ENCODE data around the gene CELF2.

DNA sequence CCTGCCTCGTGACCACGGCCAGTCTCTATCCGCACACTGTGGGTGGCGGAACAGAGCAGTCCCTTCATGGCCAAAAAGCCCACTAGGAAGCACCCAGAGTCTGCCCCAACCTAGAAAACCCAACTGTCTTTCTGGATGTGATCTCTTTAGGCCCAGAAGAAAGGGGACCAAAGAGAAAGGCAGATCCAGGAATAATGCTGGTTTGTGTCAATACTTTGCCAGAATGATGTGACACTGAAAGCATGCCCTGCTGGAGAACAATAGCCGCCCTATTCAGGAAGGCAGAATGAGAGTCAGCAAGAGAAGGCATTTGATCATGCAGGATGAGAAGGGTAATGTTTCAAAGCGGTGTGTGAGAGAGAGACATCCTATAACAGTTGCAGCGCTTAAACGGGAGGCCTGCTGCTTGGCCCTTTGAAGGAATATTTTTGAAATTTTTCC is 319.1 kb downstream of the CELF2 start:
- TF ChIP-seq, protein P1, sequence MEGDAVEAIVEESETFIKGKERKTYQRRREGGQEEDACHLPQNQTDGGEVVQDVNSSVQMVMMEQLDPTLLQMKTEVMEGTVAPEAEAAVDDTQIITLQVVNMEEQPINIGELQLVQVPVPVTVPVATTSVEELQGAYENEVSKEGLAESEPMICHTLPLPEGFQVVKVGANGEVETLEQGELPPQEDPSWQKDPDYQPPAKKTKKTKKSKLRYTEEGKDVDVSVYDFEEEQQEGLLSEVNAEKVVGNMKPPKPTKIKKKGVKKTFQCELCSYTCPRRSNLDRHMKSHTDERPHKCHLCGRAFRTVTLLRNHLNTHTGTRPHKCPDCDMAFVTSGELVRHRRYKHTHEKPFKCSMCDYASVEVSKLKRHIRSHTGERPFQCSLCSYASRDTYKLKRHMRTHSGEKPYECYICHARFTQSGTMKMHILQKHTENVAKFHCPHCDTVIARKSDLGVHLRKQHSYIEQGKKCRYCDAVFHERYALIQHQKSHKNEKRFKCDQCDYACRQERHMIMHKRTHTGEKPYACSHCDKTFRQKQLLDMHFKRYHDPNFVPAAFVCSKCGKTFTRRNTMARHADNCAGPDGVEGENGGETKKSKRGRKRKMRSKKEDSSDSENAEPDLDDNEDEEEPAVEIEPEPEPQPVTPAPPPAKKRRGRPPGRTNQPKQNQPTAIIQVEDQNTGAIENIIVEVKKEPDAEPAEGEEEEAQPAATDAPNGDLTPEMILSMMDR (IDR thresholded peaks at IDR 0.05): no peak
- no peak for TF ChIP-seq POLR2A (IDR thresholded peaks at IDR 0.05)

All from thyroid gland (tissue), 4 donors.